GM23338 (cell line): ENCODE results near the gene OTOG. TPM values are rescaled to one million over a fixed set of nuclear protein-coding genes. Genes with fewer than 3 reads are reported as not detected.

ENCODE experiments used
- ATAC-seq: fragments of 200-7000 bp; cut with Tn5 transposase; 3 replicates; pipeline ENCODE4 v1.9.1; 2020
- DNase-seq: peaks from one replicate; pipeline ENCODE4 v3.0.0-alpha.2; 2015; ENCODE audit warnings: low spot score
- H2AFZ ChIP-seq: fragments of 200-600 bp; sonication (generic); 2 replicates; pipeline ENCODE4 v1.8.0; 2016; ENCODE audit warnings: antibody characterized with exemption, mild to moderate bottlenecking, moderate library complexity
- H3F3A ChIP-seq: fragments of 200-600 bp; sonication (generic); replicated peaks from 2 replicates; pipeline ENCODE4 v1.8.0; 2017; ENCODE audit warnings: antibody characterized with exemption, mixed run types, low read depth
- H3K27ac ChIP-seq: fragments of 200-600 bp; sonication (generic); 2 replicates; pipeline ENCODE4 v1.6.1; 2016; ENCODE audit warnings: low read depth
- H3K27me3 ChIP-seq: fragments of 200-600 bp; sonication (generic); 2 replicates; pipeline ENCODE4 v1.8.0; 2016; ENCODE audit warnings: mild to moderate bottlenecking, mixed run types, moderate library complexity; ENCODE audit not compliant: insufficient read depth
- H3K36me3 ChIP-seq: fragments of 200-600 bp; sonication (generic); 2 replicates; pipeline ENCODE4 v1.8.0; 2016; ENCODE audit warnings: mild to moderate bottlenecking; ENCODE audit not compliant: insufficient read depth
- H3K4me1 ChIP-seq: fragments of 200-600 bp; sonication (generic); 2 replicates; pipeline ENCODE4 v1.8.0; 2016; ENCODE audit warnings: mild to moderate bottlenecking, moderate library complexity; ENCODE audit not compliant: insufficient read depth
- H3K4me2 ChIP-seq: fragments of 200-600 bp; sonication (generic); 2 replicates; pipeline ENCODE4 v1.7.1; 2017; ENCODE audit warnings: mixed run types
- H3K4me3 ChIP-seq: fragments of 200-600 bp; sonication (generic); 2 replicates; pipeline ENCODE4 v1.6.1; 2016; ENCODE audit warnings: mixed run types
- H3K79me2 ChIP-seq: fragments of 200-600 bp; sonication (generic); replicated peaks from 2 replicates; pipeline ENCODE4 v1.8.0; 2017; ENCODE audit warnings: mild to moderate bottlenecking; ENCODE audit not compliant: insufficient read depth
- H3K9me2 ChIP-seq: fragments of 200-600 bp; sonication (generic); 2 replicates; pipeline ENCODE4 v1.8.0; 2017; ENCODE audit not compliant: insufficient read depth
- H4K20me1 ChIP-seq: fragments of 200-600 bp; sonication (generic); replicated peaks from 2 replicates; pipeline ENCODE4 v1.8.0; 2017; ENCODE audit warnings: mild to moderate bottlenecking; ENCODE audit not compliant: insufficient read depth
- H3K27ac Mint-ChIP-seq: 2 replicates; pipeline ENCODE4 v1.8.0; 2020; ENCODE audit warnings: inconsistent platforms, mild to moderate bottlenecking, moderate library complexity, mixed read lengths
- H3K27me3 Mint-ChIP-seq: 3 replicates; pipeline ENCODE4 v1.8.0; 2022; ENCODE audit warnings: low read depth, mild to moderate bottlenecking, moderate library complexity, mixed read lengths, inconsistent platforms; ENCODE audit not compliant: insufficient read depth, poor library complexity
- H3K36me3 Mint-ChIP-seq: 3 replicates; pipeline ENCODE4 v1.8.0; 2021; ENCODE audit warnings: low read depth, mild to moderate bottlenecking, inconsistent platforms, moderate library complexity, mixed read lengths
- H3K4me1 Mint-ChIP-seq: 3 replicates; pipeline ENCODE4 v1.8.0; 2020; ENCODE audit warnings: mild to moderate bottlenecking, inconsistent platforms, mixed read lengths
- H3K4me3 Mint-ChIP-seq: 3 replicates; pipeline ENCODE4 v1.8.0; 2021; ENCODE audit warnings: moderate library complexity, mild to moderate bottlenecking, inconsistent platforms, mixed read lengths
- H3K9me3 Mint-ChIP-seq: 3 replicates; pipeline ENCODE4 v1.8.0; 2020; ENCODE audit warnings: moderate library complexity, mild to moderate bottlenecking, inconsistent platforms, mixed read lengths
- CREB1 ChIP-seq: fragments of 250-450 bp; sonication (Bioruptor Pico); IDR thresholded peaks from 2 replicates; pipeline ENCODE4 v1.5.0; 2020; ENCODE audit warnings: low read depth, mild to moderate bottlenecking, moderate library complexity
- EZH2 ChIP-seq: fragments of 200-600 bp; sonication (generic); IDR thresholded peaks from one replicate; pipeline ENCODE4 v1.8.0; 2017; ENCODE audit warnings: antibody characterized with exemption, mild to moderate bottlenecking, low read depth; ENCODE audit not compliant: unreplicated experiment
- EZH2phosphoT487 ChIP-seq: fragments of 200-600 bp; sonication (generic); IDR thresholded peaks from one replicate; pipeline ENCODE4 v1.8.1; 2018; ENCODE audit warnings: antibody characterized with exemption; ENCODE audit not compliant: unreplicated experiment
- JUNB ChIP-seq: IDR thresholded peaks from one replicate; pipeline ENCODE4 v1.6.1; 2016; ENCODE audit warnings: antibody characterized with exemption; ENCODE audit not compliant: unreplicated experiment
- NANOG ChIP-seq: IDR thresholded peaks from 2 replicates; pipeline ENCODE4 v1.6.1; 2016; ENCODE audit warnings: antibody characterized with exemption, borderline replicate concordance
- POLR2AphosphoS5 ChIP-seq: IDR thresholded peaks from 2 replicates; pipeline ENCODE4 v1.6.1; 2016; ENCODE audit warnings: antibody characterized with exemption, low read depth
- STAT1 ChIP-seq: IDR thresholded peaks from one replicate; pipeline ENCODE4 v1.6.1; 2016; ENCODE audit warnings: antibody characterized with exemption; ENCODE audit not compliant: unreplicated experiment
- ZNF114 ChIP-seq: fragments of 250-450 bp; sonication (Bioruptor Pico); IDR thresholded peaks from 2 replicates; pipeline ENCODE4 v1.5.0; 2020; ENCODE audit warnings: mild to moderate bottlenecking, moderate library complexity
- ZNF331 ChIP-seq: fragments of 250-450 bp; sonication (Bioruptor Pico); IDR thresholded peaks from 2 replicates; pipeline ENCODE4 v1.5.0; 2020; ENCODE audit warnings: low read depth, mild to moderate bottlenecking, moderate library complexity
- polyA plus RNA-seq: library from polyadenylated mRNA; unstranded; fragments of >200 nt; fragmentation: Nextera tagmentation; extraction: Ambion mirVana; gene quantifications from 2 replicates; pipeline ENCODE4 v1.2.1, GENCODE V29; 2016
- total RNA-seq: library from RNA; depleted of rRNA; stranded (reverse); fragments of >200 nt; shearing (Covaris generic); gene quantifications from 2 replicates; pipeline ENCODE4 v1.2.3, GENCODE V29; 2014
- TF ChIP-seq, protein P1 (sequence below): fragments of 250-450 bp; sonication (Bioruptor Pico); IDR thresholded peaks from 2 replicates; pipeline ENCODE4 v1.5.0; 2020; ENCODE audit warnings: mild to moderate bottlenecking, moderate library complexity
- TF ChIP-seq, protein P2 (sequence below), 2 experiments: fragments of 200-600 bp in 1 of 2; sonication (generic) in 1 of 2; conservative IDR thresholded peaks; 2 replicates each; pipeline versions ENCODE4 v1.5.1 to v1.6.1; 2016 to 2017; ENCODE audit warnings: antibody characterized with exemption in 2 of 2, low read depth in 2 of 2, mild to moderate bottlenecking in 2 of 2, moderate library complexity in 1 of 2
- TF ChIP-seq, protein P3 (sequence below): IDR thresholded peaks from 2 replicates; pipeline ENCODE4 v1.6.1; 2016; ENCODE audit warnings: antibody characterized with exemption
- TF ChIP-seq, protein P4 (sequence below): IDR thresholded peaks from one replicate; pipeline ENCODE4 v1.6.1; 2018; ENCODE audit warnings: antibody characterized with exemption; ENCODE audit not compliant: unreplicated experiment

OTOG gene
- total and polyA plus RNA-seq, 2 experiments from 2014 or later, result 0.40 to 0.52 TPM

DNA sequence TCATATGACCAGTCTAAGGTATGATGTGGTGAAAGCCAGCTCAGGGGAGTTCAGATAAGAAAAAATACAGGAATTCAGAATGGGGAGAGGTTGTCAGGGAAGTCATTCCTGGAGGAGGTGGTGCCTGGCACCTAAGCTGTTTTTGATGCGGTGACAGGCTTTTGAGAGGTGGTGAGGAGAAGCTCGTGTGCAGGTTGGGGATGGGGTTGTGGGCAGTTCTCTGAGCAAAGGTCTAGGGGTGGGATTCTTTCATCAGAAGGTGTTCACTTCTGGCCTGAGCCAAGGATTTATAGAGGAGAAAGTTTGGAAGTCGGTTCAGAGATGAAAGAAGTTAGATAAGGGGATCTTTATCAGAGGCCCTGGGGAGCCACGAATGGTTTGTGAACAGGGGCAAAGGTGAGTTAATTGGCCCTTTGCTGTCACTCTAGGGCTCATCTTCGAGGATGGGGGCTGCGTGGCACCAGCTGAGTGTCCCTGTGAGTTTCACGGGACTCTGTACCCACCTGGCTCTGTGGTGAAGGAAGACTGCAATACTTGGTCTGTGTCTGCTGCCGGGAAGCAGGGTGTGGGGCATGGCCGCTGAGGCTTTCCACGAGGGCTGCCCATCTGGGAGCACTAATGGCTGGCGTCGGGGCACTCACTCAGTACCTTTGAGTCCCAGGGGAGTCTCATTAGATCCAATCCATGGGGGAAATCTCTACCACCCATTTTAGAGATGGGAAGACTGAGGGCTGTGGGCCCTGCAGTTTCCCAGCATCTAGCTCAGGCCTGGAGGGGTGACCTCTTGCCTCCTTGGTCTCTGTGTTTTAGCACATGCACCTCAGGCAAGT is 13.4 kb downstream of the OTOG start:
- H3K79me2 ChIP-seq, result no peaks in the 10 kb centered on the region
- no peaks in the 10 kb centered on the region for H3K36me3 ChIP-seq
- H3K4me3 ChIP-seq, result no peak overlapping the region
- Mint-ChIP-seq H3K27me3 (peaks cover 5% of the 10 kb centered on the region), H3K36me3 (no peaks in the 10 kb centered on the region), H3K4me1 (no peaks in the 10 kb centered on the region; the same call in 2 of the 3 replicates), H3K9me3 (no peaks in the 10 kb centered on the region), H3K27ac (no peak overlapping the region), H3K4me3 (no peak overlapping the region)
- no peak overlapping the region for H2AFZ ChIP-seq
- no peak for ATAC-seq
- H3K27ac ChIP-seq, result no peak overlapping the region
- no peak for TF ChIP-seq ZNF114 (CRISPR knock-in tag)
- no peak for TF ChIP-seq JUNB
- no peak for TF ChIP-seq NANOG
- TF ChIP-seq, protein P1, sequence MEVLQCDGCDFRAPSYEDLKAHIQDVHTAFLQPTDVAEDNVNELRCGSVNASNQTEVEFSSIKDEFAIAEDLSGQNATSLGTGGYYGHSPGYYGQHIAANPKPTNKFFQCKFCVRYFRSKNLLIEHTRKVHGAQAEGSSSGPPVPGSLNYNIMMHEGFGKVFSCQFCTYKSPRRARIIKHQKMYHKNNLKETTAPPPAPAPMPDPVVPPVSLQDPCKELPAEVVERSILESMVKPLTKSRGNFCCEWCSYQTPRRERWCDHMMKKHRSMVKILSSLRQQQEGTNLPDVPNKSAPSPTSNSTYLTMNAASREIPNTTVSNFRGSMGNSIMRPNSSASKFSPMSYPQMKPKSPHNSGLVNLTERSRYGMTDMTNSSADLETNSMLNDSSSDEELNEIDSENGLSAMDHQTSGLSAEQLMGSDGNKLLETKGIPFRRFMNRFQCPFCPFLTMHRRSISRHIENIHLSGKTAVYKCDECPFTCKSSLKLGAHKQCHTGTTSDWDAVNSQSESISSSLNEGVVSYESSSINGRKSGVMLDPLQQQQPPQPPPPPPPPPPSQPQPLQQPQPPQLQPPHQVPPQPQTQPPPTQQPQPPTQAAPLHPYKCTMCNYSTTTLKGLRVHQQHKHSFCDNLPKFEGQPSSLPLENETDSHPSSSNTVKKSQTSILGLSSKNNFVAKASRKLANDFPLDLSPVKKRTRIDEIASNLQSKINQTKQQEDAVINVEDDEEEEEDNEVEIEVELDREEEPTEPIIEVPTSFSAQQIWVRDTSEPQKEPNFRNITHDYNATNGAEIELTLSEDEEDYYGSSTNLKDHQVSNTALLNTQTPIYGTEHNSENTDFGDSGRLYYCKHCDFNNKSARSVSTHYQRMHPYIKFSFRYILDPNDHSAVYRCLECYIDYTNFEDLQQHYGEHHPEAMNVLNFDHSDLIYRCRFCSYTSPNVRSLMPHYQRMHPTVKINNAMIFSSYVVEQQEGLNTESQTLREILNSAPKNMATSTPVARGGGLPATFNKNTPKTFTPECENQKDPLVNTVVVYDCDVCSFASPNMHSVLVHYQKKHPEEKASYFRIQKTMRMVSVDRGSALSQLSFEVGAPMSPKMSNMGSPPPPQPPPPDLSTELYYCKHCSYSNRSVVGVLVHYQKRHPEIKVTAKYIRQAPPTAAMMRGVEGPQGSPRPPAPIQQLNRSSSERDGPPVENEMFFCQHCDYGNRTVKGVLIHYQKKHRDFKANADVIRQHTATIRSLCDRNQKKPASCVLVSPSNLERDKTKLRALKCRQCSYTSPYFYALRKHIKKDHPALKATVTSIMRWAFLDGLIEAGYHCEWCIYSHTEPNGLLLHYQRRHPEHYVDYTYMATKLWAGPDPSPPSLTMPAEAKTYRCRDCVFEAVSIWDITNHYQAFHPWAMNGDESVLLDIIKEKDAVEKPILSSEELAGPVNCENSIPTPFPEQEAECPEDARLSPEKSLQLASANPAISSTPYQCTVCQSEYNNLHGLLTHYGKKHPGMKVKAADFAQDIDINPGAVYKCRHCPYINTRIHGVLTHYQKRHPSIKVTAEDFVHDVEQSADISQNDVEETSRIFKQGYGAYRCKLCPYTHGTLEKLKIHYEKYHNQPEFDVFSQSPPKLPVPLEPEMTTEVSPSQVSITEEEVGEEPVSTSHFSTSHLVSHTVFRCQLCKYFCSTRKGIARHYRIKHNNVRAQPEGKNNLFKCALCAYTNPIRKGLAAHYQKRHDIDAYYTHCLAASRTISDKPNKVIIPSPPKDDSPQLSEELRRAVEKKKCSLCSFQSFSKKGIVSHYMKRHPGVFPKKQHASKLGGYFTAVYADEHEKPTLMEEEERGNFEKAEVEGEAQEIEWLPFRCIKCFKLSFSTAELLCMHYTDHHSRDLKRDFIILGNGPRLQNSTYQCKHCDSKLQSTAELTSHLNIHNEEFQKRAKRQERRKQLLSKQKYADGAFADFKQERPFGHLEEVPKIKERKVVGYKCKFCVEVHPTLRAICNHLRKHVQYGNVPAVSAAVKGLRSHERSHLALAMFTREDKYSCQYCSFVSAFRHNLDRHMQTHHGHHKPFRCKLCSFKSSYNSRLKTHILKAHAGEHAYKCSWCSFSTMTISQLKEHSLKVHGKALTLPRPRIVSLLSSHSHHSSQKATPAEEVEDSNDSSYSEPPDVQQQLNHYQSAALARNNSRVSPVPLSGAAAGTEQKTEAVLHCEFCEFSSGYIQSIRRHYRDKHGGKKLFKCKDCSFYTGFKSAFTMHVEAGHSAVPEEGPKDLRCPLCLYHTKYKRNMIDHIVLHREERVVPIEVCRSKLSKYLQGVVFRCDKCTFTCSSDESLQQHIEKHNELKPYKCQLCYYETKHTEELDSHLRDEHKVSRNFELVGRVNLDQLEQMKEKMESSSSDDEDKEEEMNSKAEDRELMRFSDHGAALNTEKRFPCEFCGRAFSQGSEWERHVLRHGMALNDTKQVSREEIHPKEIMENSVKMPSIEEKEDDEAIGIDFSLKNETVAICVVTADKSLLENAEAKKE, result no peak
- TF ChIP-seq, protein P2, sequence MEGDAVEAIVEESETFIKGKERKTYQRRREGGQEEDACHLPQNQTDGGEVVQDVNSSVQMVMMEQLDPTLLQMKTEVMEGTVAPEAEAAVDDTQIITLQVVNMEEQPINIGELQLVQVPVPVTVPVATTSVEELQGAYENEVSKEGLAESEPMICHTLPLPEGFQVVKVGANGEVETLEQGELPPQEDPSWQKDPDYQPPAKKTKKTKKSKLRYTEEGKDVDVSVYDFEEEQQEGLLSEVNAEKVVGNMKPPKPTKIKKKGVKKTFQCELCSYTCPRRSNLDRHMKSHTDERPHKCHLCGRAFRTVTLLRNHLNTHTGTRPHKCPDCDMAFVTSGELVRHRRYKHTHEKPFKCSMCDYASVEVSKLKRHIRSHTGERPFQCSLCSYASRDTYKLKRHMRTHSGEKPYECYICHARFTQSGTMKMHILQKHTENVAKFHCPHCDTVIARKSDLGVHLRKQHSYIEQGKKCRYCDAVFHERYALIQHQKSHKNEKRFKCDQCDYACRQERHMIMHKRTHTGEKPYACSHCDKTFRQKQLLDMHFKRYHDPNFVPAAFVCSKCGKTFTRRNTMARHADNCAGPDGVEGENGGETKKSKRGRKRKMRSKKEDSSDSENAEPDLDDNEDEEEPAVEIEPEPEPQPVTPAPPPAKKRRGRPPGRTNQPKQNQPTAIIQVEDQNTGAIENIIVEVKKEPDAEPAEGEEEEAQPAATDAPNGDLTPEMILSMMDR (conservative IDR thresholded peaks at IDR 0.05; ENCODE audit: low read depth in 2 of 2), result no peak
- TF ChIP-seq EZH2, result no peak
- TF ChIP-seq STAT1, result no peak
- no peak for TF ChIP-seq POLR2AphosphoS5
- no peak for TF ChIP-seq EZH2phosphoT487
- TF ChIP-seq, protein P3, sequence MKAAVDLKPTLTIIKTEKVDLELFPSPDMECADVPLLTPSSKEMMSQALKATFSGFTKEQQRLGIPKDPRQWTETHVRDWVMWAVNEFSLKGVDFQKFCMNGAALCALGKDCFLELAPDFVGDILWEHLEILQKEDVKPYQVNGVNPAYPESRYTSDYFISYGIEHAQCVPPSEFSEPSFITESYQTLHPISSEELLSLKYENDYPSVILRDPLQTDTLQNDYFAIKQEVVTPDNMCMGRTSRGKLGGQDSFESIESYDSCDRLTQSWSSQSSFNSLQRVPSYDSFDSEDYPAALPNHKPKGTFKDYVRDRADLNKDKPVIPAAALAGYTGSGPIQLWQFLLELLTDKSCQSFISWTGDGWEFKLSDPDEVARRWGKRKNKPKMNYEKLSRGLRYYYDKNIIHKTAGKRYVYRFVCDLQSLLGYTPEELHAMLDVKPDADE, result no peak
- TF ChIP-seq CREB1 (CRISPR knock-in tag), result no peak
- TF ChIP-seq, protein P4, sequence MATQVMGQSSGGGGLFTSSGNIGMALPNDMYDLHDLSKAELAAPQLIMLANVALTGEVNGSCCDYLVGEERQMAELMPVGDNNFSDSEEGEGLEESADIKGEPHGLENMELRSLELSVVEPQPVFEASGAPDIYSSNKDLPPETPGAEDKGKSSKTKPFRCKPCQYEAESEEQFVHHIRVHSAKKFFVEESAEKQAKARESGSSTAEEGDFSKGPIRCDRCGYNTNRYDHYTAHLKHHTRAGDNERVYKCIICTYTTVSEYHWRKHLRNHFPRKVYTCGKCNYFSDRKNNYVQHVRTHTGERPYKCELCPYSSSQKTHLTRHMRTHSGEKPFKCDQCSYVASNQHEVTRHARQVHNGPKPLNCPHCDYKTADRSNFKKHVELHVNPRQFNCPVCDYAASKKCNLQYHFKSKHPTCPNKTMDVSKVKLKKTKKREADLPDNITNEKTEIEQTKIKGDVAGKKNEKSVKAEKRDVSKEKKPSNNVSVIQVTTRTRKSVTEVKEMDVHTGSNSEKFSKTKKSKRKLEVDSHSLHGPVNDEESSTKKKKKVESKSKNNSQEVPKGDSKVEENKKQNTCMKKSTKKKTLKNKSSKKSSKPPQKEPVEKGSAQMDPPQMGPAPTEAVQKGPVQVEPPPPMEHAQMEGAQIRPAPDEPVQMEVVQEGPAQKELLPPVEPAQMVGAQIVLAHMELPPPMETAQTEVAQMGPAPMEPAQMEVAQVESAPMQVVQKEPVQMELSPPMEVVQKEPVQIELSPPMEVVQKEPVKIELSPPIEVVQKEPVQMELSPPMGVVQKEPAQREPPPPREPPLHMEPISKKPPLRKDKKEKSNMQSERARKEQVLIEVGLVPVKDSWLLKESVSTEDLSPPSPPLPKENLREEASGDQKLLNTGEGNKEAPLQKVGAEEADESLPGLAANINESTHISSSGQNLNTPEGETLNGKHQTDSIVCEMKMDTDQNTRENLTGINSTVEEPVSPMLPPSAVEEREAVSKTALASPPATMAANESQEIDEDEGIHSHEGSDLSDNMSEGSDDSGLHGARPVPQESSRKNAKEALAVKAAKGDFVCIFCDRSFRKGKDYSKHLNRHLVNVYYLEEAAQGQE, result no peak
- TF ChIP-seq ZNF331 (CRISPR knock-in tag), result no peak
- no peaks in the 10 kb centered on the region for H4K20me1 ChIP-seq
- no peaks in the 10 kb centered on the region for H3K9me2 ChIP-seq
- H3F3A ChIP-seq, result no peaks in the 10 kb centered on the region
- H3K4me2 ChIP-seq, result no peak overlapping the region
- no peaks in the 10 kb centered on the region for H3K27me3 ChIP-seq
- DNase-seq, result no peak
- no peaks in the 10 kb centered on the region for H3K4me1 ChIP-seq
